GM19395 (cell line): Measurements from ENCODE around the gene CDH20.

Source experiments
- ATAC-seq: cut with Tn5 transposase; IDR thresholded peaks from one replicate; pipeline ENCODE4 v1.9.1; 2021; ENCODE audit warnings: mild to moderate bottlenecking, moderate library complexity; ENCODE audit not compliant: unreplicated experiment

The CDH20 gene

DNA sequence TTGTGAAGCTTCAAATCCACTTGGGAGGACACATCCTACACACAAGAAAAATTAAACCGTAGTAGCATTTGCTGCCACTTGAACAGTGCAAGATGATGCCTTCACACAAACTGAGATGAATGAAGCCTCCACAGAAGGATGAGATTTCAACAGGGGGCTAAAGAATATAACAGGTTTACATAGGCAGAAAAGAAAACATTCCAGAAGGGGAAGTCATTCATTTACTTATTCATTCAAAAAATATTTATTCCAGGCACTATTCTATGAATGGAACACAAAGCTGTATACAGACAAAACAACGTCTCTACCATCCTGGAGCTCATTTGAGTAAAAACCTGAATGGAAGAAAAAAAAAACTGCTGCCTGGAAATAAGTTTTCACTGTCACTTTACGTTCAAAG, 170.5 kb downstream of the CDH20 start:
- ATAC-seq, result no peak

DNA sequence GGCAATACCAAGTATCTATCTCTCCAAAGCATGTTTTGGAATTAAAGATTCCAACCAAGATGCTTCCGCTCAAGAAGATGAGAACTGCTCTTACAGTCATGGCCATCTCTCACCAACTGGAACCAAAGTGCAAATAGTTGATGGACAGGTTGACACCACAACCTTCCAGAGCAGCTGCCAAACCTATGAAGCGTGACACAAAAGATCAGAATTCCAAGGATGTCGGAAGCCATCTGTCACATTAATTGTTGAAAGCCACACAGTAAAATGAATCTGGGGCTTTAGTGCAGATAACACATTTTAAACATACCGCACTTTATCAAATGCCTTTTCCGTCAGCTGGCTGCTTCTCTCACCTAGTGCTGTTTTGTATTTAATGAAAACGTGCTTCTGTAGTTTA, 195.7 kb downstream of the CDH20 start:
- no peak for ATAC-seq

DNA sequence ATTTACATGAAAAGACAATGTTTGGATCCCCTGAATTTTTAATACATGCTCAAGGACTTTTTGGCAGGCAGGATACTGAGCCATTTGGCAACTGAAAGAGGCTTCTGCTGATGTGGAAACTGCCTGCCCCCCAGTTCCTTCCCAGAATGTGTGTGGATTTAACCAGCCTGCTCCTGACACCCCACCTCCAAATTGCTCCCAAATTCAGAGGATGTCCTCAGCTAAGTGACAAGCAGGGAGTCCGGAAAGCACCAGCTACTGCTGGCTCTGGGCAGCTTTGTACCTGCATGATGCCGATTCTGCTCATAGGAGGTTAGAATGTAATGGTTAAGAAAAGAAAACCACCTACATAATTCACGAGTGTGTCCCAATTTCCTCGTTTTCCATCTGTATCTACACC, 197.5 kb downstream of the CDH20 start:
- no peak for ATAC-seq

DNA sequence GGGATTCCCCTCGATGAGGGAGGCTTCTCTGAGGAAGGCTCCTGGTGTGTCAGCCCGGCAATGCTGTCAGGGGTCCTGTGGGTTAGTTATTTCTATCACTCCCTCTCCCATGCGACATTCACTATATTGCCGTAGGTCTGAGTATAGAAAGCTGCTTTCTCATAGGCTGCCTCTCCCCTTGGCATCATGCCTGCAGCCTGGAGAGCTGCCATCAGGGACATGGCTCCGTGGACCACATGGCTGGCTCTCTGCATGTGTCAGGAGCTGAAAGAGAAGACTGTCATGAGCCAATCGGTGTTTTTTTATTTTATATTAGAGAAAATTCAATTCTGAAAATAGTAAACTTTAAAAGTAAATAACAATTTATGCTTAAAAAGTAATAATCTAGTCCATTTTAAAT, 198.0 kb downstream of the CDH20 start:
- no peak for ATAC-seq

DNA sequence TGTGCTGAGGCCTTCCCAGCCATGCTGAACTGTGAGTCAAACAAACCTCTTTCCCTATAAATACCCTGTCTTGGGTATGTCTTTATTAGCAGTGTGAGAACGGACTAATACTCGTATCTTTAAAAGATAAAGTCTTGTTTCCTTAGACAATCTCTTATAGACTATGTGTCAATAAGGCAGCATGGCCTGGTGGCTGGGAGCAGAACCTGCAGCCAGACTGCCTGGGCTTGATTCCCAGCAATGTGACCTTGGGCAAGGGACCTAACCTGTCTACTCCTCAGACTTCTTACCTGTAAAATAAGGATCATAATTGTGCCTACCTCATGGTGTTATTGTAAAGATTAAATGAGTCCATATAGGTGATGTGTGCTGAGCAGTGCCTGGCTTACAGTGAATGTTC, 198.7 kb downstream of the CDH20 start:
- ATAC-seq, result no peak

DNA sequence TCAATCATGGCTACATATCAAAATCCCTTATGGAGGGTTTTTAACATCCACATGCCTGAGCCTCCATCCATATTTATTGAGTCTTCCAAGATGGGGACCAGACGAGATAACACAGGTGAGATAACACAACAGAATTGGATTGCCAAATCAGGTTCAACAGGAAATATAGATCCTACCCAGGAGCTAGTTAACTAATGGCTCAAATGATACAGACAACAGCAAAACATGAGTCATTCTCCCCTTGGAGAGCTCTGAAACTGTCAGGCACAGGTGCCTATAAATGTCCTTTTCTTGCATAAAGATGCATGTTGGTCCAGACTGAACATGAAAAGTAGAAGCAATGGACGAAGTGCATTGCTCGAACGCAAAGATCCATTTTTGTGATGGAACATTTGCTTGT, 202.2 kb downstream of the CDH20 start:
- ATAC-seq, result no peak

DNA sequence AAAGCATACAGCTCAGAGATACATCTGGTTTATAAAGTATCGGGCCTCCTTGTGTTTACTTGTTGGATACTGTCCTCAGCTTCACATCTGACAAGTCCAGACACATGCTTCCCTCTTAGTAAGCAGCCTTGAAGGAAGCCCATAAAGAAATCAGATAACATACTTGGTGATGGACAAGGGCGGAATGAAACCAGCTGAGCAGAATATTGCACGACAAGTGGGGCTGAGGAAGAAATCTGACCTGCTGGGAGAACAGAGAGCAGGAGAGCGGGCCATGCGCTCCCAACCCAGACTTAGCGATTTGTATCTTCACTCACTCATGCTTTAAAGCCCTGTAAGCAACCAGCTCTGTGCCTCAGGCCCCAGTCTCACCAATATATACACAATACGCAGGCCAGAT, 208.4 kb downstream of the CDH20 start:
- no peak for ATAC-seq

DNA sequence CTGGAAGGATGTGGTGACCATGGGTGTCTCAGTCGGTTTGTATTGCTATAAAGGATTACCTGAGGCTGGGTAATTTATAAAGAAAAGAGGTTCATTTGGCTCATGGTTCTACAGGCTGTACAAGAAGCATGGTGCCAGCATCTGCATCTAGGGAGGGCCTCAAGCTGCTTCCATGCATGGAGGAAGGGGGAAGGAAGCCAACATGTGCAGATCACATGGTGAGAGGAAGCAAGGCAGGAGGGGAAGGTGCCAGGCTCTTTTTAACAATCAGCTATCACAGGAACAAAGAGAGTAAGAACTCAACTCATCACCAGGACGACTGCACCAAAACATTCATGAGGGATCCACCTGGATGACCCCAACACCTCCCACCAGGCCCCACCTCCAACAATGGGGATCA, 209.4 kb downstream of the CDH20 start:
- ATAC-seq, result no peak

DNA sequence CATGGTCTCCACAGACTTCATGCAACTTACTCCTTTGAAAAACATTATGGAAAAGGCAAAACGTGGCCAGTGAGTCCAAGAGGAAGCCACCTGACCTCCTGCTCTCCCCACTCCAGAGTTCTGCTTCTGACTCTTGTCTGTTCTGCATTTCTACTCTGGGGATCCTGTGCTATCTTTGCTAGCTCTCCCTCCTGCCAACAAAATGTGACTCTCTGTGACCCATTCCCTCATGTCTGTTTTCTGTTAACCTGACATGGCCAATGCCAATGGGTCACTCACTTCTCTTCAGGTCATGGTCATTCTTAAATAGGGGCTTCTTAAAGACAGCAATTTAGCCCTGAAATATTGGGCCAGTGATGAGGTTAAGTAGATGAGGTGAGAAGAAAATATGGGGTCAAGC, 210.3 kb downstream of the CDH20 start:
- no peak for ATAC-seq

DNA sequence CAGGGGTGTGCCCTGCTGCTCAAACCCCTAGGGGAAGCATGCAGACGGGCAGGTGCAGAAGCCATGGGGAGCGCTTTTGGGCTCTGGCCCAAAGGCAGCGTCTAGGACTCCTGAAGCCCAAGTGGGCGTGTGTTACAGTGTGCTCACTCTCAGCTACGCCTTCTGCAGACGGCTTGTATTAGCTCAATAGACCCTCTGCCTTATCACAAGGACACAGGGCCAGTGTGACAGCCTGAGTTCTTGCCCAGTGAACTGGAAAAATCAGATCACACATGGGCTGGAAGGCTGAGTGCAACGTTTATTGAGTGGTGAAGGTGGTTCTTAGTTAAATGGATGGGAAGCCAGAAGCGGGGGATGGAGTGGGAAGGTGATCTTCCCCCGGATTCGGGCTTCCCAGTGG, 210.9 kb downstream of the CDH20 start:
- no peak for ATAC-seq

DNA sequence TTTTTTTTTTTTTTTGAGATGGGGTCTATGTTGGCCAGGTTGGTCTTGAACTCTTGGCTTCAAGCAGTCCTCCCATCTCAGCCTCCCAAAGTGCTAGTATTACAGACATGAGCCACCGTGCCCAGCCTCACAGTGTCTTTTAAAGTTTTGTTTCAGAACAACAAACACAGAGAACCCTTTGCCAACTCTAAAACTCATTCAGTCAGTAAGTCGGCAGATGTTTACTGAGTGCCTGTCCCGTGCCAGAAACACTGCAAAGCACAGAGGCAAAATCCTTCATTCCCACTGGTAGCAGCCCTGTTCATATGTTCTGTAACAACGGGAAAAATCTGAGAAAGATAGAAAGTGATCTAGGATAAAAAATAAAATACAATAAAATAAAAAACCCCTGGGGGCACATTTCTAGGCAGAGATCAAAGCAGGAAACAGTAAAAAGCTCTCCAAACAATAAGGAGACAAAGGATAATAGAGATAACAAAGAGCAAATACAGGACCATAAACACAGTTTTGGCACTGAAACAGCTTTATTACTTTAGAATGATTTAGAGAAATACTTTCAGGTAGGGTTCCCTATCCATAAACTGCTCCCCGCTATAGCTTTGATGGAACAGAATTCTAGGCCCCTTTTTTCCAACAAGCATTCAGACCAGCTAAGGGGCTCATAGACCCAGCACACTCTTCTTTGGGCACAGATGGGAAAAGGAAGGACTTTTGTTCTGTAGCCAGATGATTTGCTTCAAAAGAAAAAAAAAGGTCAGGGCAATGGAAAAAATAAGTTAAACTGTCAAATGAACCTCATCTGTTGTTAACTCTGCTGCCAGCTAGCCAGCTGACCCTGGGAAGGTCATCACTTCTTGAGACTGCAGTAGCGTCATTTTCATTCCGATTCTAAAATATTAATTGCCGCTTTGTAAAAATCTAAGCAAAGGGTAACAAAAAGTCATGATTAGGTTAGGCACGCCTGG, 212.3 kb downstream of the CDH20 start:
- ATAC-seq, result no peak

DNA sequence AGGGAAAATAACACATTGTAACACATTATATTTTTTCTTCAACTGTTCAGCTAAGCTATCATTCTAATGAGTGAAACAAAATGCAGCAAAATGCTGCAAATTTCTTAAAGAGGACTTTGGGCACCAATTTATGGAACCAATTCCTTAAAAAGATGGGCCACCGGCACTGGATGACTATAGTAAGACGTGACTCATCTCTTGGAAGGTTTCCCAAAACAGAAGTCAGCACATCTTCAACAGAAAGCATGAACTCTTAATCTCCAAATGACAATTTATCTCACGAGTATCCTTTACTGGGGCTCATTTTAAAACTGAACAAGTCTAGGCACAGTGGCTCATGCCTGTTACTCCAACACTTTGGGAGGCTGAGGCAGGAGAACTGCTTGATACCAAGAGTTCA, 213.4 kb downstream of the CDH20 start:
- ATAC-seq, result no peak

DNA sequence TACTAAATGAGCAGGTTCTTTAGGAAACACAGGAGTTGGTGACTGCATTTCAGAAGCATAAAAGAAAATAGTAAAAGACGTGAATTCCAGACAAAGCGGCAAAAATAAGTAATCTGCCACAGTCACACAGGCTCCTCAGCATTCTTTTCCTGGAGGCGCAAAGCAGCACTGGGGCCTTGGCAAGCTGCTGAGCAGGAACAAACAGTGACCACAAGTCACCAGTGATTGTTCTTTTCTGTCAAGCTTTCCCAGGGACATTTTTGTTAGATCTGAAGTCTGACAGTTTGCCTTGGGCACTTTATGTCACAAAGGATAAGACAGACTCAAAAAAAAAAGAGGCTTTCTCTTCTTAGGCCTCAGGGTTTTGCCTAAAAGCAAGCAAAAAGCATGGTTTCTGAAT, 216.2 kb downstream of the CDH20 start:
- ATAC-seq, result no peak

DNA sequence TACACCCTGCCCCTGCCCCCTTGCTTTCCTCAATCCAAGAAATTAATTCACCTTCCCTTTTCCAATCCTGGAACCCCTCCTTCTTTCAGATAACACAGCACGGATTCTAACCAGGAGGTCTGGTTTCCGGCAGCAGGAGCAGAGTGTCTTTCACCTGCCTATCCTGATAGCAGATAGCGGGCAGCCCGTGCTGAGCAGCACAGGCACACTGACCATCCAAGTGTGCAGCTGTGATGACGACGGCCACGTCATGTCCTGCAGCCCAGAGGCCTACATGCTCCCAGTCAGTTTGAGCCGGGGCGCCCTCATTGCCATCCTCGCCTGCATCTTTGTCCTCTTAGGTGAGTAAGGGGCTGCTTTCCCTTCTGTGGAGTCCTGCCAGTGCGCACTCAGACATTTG, 216.7 kb downstream of the CDH20 start:
- no peak for ATAC-seq

DNA sequence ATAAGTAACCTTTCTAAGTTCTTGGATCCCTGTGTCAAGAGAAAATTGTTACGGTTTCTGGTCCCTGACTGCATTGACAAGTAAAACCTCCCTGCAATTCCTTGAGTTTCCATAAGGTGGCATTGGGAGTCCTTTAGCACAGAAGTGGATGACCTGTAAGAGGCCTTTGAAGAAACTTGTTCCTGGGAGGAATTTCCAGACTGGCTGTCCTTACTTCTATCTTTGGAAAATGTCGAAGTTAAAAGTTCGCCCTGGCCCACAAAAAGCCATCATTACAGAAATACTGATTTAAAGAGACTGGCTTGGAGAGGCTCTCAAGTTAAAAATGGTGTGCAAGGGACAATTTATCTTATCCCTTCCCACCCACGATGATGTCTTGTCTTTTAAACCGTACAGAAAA, 218.4 kb downstream of the CDH20 start:
- ATAC-seq, result peak; percentile 84

DNA sequence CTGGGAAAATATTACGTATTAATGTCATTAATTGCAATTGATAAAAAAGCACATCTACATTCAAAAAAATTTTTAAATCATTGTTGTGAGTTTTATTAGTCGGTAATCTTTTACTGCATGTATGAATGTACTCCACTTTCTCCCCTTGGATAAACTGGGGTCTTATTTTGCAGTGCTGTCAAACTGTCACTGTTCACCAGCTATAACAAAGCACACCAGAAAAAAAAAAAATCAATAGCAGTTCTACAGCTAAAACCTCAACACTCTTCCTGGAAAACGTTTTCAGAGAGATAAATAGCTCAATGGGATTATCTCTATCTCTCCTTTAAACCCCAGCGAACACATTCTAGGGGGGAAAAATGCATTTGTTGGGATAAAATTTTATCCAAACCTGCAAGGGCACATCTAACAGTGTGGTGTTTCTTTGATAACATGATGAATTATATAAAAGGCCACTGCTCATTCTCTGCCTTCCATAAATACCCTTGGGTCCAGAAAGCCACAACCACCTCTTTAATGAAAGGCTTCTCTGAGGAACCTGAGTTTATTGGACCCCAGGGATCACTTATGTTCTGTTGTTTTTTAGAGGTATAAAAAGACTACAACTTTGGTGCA, 219.9 kb downstream of the CDH20 start:
- ATAC-seq, result no peak

DNA sequence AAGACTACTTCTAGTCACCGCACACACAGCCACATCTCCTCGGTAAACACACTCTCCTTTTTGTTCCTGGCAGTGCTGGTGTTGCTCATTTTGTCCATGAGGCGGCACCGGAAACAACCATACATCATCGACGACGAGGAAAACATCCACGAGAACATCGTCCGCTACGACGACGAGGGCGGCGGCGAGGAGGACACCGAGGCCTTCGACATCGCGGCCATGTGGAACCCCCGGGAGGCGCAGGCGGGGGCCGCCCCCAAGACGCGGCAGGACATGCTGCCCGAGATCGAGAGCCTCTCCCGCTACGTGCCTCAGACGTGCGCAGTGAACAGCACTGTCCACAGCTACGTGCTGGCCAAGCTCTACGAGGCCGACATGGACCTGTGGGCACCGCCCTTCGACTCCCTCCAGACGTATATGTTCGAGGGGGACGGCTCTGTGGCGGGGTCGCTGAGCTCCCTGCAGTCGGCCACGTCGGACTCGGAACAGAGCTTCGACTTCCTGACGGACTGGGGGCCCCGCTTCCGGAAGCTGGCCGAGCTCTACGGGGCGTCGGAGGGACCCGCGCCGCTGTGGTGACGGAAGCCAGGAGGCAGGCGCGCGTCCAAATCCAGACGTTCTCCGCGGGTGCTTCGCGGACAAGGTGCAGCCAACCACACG, 221.0 kb downstream of the CDH20 start:
- no peak for ATAC-seq

DNA sequence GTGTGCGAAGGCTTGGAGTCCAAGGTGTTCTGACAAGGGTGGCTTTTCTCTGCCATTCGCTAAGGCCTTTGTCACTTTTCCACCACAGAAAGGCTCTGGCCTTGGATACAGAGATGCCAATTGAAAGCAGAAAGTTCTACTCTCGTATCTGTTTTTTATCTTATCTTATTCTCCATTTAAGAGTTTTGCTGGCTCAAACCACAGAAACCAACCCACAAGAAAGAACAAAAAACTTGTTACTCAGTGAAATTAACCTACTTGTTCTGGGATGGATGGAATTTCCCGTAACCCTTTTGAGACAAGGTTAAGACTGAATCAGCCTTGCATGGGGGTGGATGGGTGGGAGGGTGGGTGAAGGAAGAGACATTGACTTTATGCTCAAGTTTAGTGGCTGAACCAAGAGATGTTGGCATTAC, 221.7 kb downstream of the CDH20 start:
- ATAC-seq, result no peak

DNA sequence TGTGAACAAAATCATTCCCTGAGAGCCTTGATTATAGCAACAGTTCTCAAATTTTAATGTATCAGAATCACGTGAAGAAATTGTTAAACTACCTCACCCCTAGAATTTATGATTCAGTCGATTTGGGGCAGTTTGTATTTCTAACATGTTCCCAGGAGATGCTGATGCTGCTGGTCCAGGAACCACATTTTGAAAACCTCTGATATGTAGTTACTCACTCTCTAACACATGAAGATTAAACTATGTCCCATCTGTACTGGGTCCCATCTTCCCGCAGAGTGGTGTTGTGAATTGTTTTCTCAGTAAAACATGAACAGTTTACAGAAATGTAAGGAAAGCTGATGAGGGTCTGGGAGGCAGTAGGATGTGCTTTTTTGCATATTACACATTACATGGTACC, 223.1 kb downstream of the CDH20 start:
- ATAC-seq, result no peak

DNA sequence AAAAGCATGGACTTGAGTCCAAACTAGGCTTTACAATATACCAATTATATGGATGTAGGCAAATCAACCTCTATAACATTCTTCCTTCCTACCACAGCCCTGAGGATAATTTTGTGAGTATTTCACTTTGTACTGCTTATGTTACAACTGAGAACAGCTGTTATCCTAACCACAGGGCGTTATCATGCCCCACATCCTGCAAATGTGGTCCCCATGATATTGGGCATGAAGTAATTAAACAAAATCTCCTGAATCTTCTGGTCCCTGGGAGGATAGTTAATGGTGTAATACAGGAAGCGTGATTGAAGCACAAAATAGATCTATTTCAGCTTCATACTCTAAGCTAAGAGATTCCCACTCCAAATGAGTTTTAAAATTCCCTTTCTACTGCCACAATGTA, 223.6 kb downstream of the CDH20 start:
- no peak for ATAC-seq

DNA sequence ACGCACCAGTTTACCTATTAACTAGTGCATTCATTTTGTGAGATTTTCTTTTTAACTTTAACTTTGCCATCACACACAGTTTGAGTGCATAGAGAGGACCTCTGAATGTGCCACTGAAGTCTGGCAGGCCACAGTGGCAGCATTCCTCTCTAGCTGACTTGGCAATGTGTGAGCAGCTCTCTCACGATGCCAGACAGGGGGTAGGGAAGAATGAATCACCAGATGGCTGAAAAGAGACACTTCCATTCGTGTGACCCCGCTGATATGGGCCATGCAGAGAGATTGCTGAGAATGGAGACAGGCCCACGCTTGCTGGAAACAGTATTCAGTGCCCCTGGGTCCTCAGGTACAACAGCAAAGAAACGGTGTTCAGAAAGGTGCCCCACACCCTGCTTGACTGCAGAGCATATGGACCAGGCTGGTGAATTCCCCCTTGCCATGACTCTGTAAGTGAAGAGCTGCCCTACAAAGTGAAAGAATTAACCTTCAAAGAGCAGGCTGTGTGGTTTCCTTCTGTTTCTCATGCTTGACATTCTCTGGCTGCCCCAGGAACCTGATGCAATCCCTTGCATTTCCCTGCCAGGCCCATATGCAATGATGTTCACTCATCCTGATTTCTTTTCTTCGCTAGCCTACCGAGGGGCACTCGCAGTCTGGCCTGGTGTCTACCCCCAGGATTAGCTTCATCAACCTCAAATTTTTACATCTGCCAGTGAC, 236.1 kb downstream of the CDH20 start:
- no peak for ATAC-seq
